Measurements from ENCODE around the gene LRRC47. TPM values are rescaled to one million over a fixed set of nuclear protein-coding genes. Genes with fewer than 3 reads are reported as not detected.
"Not testable (repeated sequence)": the region's sequence is repeated elsewhere in the genome, so short reads cannot be mapped to it uniquely, and the experiment has no call there.

The LRRC47 gene
- total and polyA plus RNA-seq, 9 donors: 26.7 to 60.7 (median 47.6) TPM

- Histone ChIP-seq H3K27ac (no peak overlapping the region), H3K27me3 (no peaks in the 10 kb centered on the region), H3K4me1 (ENCODE audit: insufficient read depth) (no peaks in the 10 kb centered on the region), H3K36me3 (no peaks in the 10 kb centered on the region), H3K4me3 (no peak overlapping the region), H3K9me3 (no peaks in the 10 kb centered on the region)
- intact Hi-C loops (cut with DNase I): no loop called here
- no peak for DNase-seq
- TF ChIP-seq POLR2A (IDR thresholded peaks at IDR 0.05) (no peak), CTCF (IDR thresholded peaks at IDR 0.05) (no peak), EP300 (IDR thresholded peaks at IDR 0.05) (no peak)
- WGBS, 3 donors: 87 to 90% (median 89%) methylated on average over 38 of the region's 38 CpGs
Observed at GRCh38 chr1:3816331-3817137, 20.2 kb upstream of the LRRC47 start.

GRCh38 chr1:3814771-3815561, 18.7 kb upstream of the LRRC47 start:
- Histone ChIP-seq H3K9me3 (no peaks in the 10 kb centered on the region), H3K4me1 (ENCODE audit: insufficient read depth) (no peaks in the 10 kb centered on the region), H3K27me3 (no peaks in the 10 kb centered on the region), H3K27ac (no peak overlapping the region), H3K36me3 (no peaks in the 10 kb centered on the region), H3K4me3 (no peak overlapping the region)
- no peak for DNase-seq
- 85 to 89% (median 89%) methylated on average over 42 of the region's 42 CpGs for WGBS, 3 donors
- no peak for TF ChIP-seq POLR2A (IDR thresholded peaks at IDR 0.05)
- no peak for TF ChIP-seq CTCF (IDR thresholded peaks at IDR 0.05)
- no peak for TF ChIP-seq EP300 (IDR thresholded peaks at IDR 0.05)
- intact Hi-C loops (cut with DNase I): no loop called here

DNA sequence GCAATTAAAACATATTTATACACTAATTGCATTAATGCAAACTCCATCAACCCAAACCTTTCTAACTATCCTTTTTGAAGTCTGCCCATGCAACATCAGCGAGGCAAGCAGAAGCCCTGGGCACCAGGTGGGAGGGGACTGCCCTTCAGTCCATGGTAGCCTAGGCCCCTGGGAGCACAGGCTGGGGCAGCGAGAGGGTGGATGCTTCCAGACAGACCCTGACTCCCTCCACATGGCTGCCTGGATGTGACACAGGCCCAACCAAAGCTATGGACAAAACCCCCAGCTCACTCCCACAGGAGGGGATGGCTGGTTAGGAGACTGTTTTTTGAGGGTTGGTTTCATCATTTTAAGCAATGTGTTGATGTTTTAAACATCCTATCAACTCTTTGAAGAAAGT, 17.8 kb upstream of the LRRC47 start:
- no peaks in the 10 kb centered on the region for H3K36me3 ChIP-seq
- no peak overlapping the region for H3K4me3 ChIP-seq
- intact Hi-C loops (cut with DNase I): no loop called here
- no peaks in the 10 kb centered on the region for H3K9me3 ChIP-seq
- H3K4me1 ChIP-seq (ENCODE audit: insufficient read depth): no peaks in the 10 kb centered on the region
- H3K27ac ChIP-seq: no peak overlapping the region
- TF ChIP-seq CTCF (IDR thresholded peaks at IDR 0.05) (no peak), EP300 (IDR thresholded peaks at IDR 0.05) (no peak), POLR2A (IDR thresholded peaks at IDR 0.05) (no peak)
- WGBS, 3 donors: 89 to 96% (median 94%) methylated on average over 2 of the region's 2 CpGs
- DNase-seq: no peak
- H3K27me3 ChIP-seq: no peaks in the 10 kb centered on the region

- intact Hi-C loops (cut with DNase I): no loop called here
- 9 to 31% (median 23%) methylated on average over 2 of the region's 2 CpGs for whole genome bisulfite sequencing, 3 donors
- TF ChIP-seq EP300 (IDR thresholded peaks at IDR 0.05): no peak
- TF ChIP-seq POLR2A (IDR thresholded peaks at IDR 0.05): no peak
- TF ChIP-seq CTCF (IDR thresholded peaks at IDR 0.05): no peak
Observed at GRCh38 chr1:3811595-3811911, 15.3 kb upstream of the LRRC47 start.

DNA sequence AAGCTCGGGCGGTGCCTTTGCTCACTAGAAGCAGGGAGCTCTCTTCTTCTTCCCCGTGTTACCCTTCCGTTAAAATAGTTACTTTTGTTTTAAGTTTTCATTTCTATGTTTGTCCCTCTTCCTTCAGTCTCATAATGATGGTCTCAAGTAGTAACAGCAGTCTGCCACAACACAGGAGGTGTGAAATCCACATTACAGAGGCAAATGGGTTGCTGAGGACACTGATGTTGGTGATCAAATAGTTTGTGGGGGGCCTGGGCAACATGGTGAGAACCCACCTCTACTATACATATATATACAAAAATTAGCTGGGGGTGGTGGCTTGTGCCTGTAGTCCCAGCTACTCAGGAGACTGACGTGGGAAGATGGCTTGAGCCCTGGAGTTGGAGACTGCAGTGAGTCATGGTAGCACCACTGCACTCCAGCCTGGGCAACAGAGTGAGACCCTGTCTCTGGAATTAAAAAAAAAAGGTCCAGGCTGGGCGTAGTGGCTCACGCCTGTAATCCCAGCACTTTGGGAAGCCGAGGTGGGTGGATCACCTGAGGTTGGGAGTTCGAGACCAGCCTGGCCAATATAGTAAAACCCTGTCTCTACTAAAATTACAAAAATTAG, 14.0 kb upstream of the LRRC47 start:
- H3K4me1 ChIP-seq (ENCODE audit: insufficient read depth); DNase-seq; H3K36me3 ChIP-seq; H3K27ac ChIP-seq; H3K9me3 ChIP-seq; intact Hi-C loops (cut with DNase I); H3K27me3 ChIP-seq; H3K4me3 ChIP-seq: not testable (repeated sequence)
- 70 to 78% (median 71%) methylated on average over 9 of the region's 9 CpGs for WGBS, 3 donors

More at GRCh38 chr1:3811595-3811911, 15.3 kb upstream of the LRRC47 start:
- H3K9me3 ChIP-seq: no peaks in the 10 kb centered on the region
- H3K4me3 ChIP-seq: no peak overlapping the region
- no peaks in the 10 kb centered on the region for H3K4me1 ChIP-seq (ENCODE audit: insufficient read depth)
- H3K27me3 ChIP-seq: no peaks in the 10 kb centered on the region
- no peak overlapping the region for H3K27ac ChIP-seq
- H3K36me3 ChIP-seq: no peaks in the 10 kb centered on the region
- DNase-seq: no peak
